Endothelial cell (in vitro differentiated cells): Measurements from ENCODE around the gene CLEC17A. TPM values are rescaled to one million over a fixed set of nuclear protein-coding genes. Genes with fewer than 3 reads are reported as not detected.
"Not testable (repeated sequence)": the region's sequence is repeated elsewhere in the genome, so short reads cannot be mapped to it uniquely, and the experiment has no call there.

Experiments used
- DNase-seq: peaks from one replicate; pipeline ENCODE4 v3.0.0; 2021; ENCODE audit warnings: low spot score
- H3K27ac Mint-ChIP-seq: one replicate; pipeline ENCODE4 v1.8.0; 2021; ENCODE audit warnings: mixed read lengths, inconsistent platforms; ENCODE audit not compliant: unreplicated experiment
- H3K27me3 Mint-ChIP-seq: one replicate; pipeline ENCODE4 v1.8.0; 2021; ENCODE audit warnings: mild to moderate bottlenecking, moderate library complexity, mixed read lengths, inconsistent platforms; ENCODE audit not compliant: unreplicated experiment
- H3K36me3 Mint-ChIP-seq: one replicate; pipeline ENCODE4 v1.8.0; 2021; ENCODE audit warnings: mild to moderate bottlenecking, low read depth, mixed read lengths, inconsistent platforms; ENCODE audit not compliant: unreplicated experiment
- H3K4me1 Mint-ChIP-seq: one replicate; pipeline ENCODE4 v1.8.0; 2021; ENCODE audit warnings: mild to moderate bottlenecking, mixed read lengths, inconsistent platforms; ENCODE audit not compliant: unreplicated experiment
- H3K4me3 Mint-ChIP-seq: one replicate; pipeline ENCODE4 v1.8.0; 2021; ENCODE audit warnings: mild to moderate bottlenecking, mixed read lengths, inconsistent platforms; ENCODE audit not compliant: unreplicated experiment
- H3K9me3 Mint-ChIP-seq: one replicate; pipeline ENCODE4 v1.8.0; 2021; ENCODE audit warnings: mixed read lengths, inconsistent platforms; ENCODE audit not compliant: unreplicated experiment
- total RNA-seq: library from RNA; stranded (reverse); fragmentation: NEBNext Ultra II Directional; extraction: Animal tissue kit (Norgen Biotek cat#: 25700); gene quantifications from one replicate; pipeline ENCODE4 v1.2.1, GENCODE V29; 2021; ENCODE audit not compliant: unreplicated experiment
- TF ChIP-seq, protein P1 (sequence below): fragments of 200-600 bp; sonication (generic); IDR thresholded peaks from one replicate; pipeline ENCODE4 v1.5.0; 2021; ENCODE audit warnings: antibody characterized with exemption; ENCODE audit not compliant: unreplicated experiment

CLEC17A gene
- total RNA-seq, 1 donor from 2014 or later = not detected

DNA sequence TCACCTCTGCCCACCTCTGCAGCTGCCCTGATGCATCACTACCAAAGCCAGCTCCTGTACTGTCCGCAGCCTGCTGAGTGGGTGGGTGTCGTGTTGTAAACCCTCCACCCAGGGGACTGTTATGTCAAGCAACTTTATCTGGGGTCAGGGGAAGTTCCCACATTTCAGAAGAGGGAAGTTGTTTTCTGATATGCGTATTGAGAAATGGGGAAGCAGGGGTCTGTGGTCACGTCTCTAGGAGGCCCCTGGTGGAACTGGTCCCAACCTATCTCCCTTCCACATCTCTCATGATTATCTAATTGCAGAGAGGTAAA, 31.2 kb downstream of the CLEC17A start:
- H3K27me3 Mint-ChIP-seq = peaks cover 5% of the 10 kb centered on the region
- no peak overlapping the region for H3K27ac Mint-ChIP-seq
- H3K36me3 Mint-ChIP-seq = peaks cover 4% of the 10 kb centered on the region
- peaks cover 8% of the 10 kb centered on the region for H3K9me3 Mint-ChIP-seq
- TF ChIP-seq, protein P1, sequence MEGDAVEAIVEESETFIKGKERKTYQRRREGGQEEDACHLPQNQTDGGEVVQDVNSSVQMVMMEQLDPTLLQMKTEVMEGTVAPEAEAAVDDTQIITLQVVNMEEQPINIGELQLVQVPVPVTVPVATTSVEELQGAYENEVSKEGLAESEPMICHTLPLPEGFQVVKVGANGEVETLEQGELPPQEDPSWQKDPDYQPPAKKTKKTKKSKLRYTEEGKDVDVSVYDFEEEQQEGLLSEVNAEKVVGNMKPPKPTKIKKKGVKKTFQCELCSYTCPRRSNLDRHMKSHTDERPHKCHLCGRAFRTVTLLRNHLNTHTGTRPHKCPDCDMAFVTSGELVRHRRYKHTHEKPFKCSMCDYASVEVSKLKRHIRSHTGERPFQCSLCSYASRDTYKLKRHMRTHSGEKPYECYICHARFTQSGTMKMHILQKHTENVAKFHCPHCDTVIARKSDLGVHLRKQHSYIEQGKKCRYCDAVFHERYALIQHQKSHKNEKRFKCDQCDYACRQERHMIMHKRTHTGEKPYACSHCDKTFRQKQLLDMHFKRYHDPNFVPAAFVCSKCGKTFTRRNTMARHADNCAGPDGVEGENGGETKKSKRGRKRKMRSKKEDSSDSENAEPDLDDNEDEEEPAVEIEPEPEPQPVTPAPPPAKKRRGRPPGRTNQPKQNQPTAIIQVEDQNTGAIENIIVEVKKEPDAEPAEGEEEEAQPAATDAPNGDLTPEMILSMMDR = no peak
- no peak for DNase-seq
- no peaks in the 10 kb centered on the region for H3K4me1 Mint-ChIP-seq
- H3K4me3 Mint-ChIP-seq = no peak overlapping the region

DNA sequence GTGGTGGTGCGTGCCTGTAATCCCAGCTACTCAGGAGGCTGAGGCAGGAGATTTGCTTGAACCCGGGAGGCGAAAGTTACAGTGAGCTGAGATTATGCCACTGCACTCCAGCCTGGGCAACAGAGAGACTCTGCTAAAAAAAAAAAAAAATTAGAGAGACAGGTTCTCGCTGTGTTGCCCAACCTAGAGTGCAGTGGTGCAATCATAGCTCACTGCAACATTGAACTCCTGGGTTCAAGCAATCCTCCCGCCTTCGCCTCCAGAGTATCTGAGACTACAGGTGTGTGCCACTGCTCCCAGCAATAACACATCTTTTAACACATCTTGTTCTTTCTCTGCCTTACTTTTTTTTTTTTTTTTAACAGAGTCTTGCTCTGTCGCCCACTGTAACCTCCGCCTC, 32.7 kb downstream of the CLEC17A start:
- H3K27me3 Mint-ChIP-seq = peaks cover 5% of the 10 kb centered on the region
- peaks cover 4% of the 10 kb centered on the region for H3K36me3 Mint-ChIP-seq
- TF ChIP-seq, protein P1 = no peak

DNA sequence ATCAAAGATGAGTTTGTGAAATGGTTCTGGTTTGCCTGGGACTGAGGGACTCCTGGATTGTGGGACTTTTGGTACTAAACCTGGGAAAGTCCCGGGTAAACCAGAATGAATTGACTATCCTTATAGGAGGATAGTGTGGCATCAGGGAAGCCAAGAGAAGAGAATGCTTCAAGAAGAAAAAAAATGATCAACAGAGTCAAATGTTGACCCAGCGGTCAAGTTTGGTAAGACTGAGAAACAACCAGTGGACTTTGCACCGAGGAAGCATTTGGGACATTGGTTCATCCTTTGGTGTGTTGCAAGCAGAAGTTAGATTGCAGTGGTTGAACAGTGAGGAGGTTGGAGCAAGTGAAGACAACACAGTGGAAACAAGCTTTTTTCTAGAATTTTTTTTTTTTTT, 33.5 kb downstream of the CLEC17A start:
- peak overlapping the region; percentile 11 for H3K4me3 Mint-ChIP-seq
- peaks cover 5% of the 10 kb centered on the region for H3K27me3 Mint-ChIP-seq
- no peak for DNase-seq
- no peaks in the 10 kb centered on the region for H3K4me1 Mint-ChIP-seq
- no peaks in the 10 kb centered on the region for H3K36me3 Mint-ChIP-seq
- TF ChIP-seq, protein P1 = no peak
- H3K27ac Mint-ChIP-seq = no peak overlapping the region
- H3K9me3 Mint-ChIP-seq = peaks cover 8% of the 10 kb centered on the region

More for the DNA sequence above, 32.7 kb downstream of the CLEC17A start:
- H3K9me3 Mint-ChIP-seq = peaks cover 8% of the 10 kb centered on the region
- H3K4me1 Mint-ChIP-seq = no peaks in the 10 kb centered on the region
- no peak for DNase-seq
- no peak overlapping the region for H3K4me3 Mint-ChIP-seq
- no peak overlapping the region for H3K27ac Mint-ChIP-seq

DNA sequence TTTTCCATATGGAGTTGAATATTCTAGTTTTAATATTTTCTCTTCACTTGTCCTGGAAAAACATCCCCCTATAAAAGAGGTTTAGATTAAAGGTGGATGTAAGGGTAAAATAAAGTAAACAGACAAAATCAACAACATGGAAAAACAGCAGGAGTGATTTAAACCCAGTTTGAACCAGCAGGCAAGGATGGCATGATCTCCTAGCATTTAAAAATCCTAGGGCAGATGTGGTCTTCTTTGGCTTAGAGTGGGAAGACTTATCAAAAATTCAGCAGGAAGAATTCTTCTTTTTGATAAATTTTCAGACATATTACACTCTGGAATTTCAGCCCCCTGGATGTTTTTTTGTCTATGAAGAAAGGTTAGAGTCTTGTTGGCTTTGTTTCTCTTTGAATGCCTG, 36.5 kb downstream of the CLEC17A start:
- peaks cover 12% of the 10 kb centered on the region for H3K9me3 Mint-ChIP-seq
- no peaks in the 10 kb centered on the region for H3K36me3 Mint-ChIP-seq
- no peak overlapping the region for H3K27ac Mint-ChIP-seq
- no peaks in the 10 kb centered on the region for H3K4me1 Mint-ChIP-seq
- peaks cover 6% of the 10 kb centered on the region for H3K27me3 Mint-ChIP-seq
- no peak for DNase-seq
- H3K4me3 Mint-ChIP-seq = no peak overlapping the region
- TF ChIP-seq, protein P1 = no peak

DNA sequence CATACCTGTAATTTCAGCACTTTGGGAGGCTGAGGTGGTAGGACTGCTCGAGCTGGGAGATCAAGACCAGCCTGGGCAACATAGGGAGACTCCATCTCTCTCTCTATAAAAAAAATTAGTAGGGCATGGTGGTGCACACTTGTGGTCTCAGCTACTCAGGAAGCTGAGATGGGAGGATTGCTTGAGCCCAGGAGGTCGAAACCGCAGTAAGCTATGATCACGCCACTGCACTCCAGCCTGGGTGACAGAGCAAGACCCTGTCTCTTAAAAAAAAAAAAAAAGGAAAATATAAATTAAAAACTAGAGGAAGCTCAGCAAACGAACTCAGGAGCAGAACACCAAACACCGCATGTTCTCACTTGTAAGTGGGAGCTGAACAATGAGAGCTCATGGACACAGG, 41.6 kb downstream of the CLEC17A start:
- H3K36me3 Mint-ChIP-seq, H3K4me1 Mint-ChIP-seq, H3K27me3 Mint-ChIP-seq, H3K27ac Mint-ChIP-seq, DNase-seq, H3K4me3 Mint-ChIP-seq, H3K9me3 Mint-ChIP-seq: not testable (repeated sequence)

DNA sequence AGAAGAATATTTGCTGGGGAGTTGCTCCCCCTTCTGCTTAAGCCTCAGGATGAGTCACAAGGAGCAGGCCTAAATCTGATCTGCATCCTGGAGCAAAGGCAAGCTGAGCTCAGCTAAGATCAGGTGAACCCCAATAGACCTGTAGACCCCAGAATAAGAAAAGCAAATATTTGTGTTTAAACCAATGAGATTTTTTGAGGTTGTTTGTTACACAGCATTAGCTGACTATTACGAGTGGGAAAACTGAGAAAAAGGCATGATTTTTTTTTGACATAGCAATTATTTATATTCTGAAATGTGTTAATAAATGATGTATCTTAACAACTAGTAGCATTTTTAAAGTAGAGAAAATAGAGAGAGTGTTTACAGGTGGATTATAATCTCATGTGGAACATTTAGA, 46.7 kb downstream of the CLEC17A start:
- H3K4me1 Mint-ChIP-seq = no peaks in the 10 kb centered on the region
- peaks cover 4% of the 10 kb centered on the region for H3K9me3 Mint-ChIP-seq
- DNase-seq = no peak
- no peaks in the 10 kb centered on the region for H3K27me3 Mint-ChIP-seq
- TF ChIP-seq, protein P1 = no peak
- no peaks in the 10 kb centered on the region for H3K36me3 Mint-ChIP-seq
- no peak overlapping the region for H3K4me3 Mint-ChIP-seq
- H3K27ac Mint-ChIP-seq = no peak overlapping the region
